HG03439 (cell line): ENCODE measurements around the gene NRXN3.

Experiments used
- ATAC-seq: cut with Tn5 transposase; IDR thresholded peaks from one replicate; pipeline ENCODE4 v1.9.1; 2021; ENCODE audit warnings: mild to moderate bottlenecking, moderate library complexity; ENCODE audit not compliant: unreplicated experiment

NRXN3 gene

DNA sequence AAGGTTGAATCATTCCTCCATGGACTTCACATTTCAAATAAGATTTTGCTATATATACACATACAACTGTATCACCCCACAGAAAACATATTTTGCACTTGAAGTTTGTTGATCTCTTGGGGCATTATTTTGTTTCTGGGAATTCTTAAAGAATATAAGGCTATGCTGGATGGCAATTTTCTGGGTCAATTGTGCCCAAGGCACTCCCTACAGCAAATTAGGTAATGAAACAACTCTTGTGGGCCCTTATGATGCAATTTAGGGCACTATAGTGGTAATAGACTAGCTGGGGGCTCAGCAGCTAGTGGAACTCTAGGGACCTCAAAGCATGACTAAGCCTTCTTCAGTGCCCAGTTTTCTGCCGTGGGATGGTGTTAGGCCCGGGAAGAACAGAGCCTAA lies 444.4 kb downstream of the NRXN3 start:
- ATAC-seq = no peak

DNA sequence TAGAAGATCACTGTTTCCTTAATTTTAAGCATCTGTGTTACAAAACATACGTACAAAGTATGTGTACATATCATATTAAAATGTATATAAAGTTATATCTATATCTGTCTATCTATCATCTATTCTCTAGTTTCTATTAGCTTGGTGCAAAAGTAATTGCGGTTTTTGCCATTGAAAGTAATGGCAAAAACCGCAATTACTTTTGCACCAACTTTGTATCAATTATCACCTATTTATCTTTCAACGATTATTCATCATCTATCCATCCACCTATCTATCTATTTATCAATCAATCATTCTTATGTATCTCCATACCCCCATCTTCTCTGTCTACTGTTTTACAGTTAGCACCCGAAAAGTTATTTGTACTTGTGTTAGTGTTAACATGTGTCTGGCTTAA lies 447.6 kb downstream of the NRXN3 start:
- ATAC-seq = no peak

- no peak for ATAC-seq
Measured at GRCh38 chr14:78618368-78618767, 448.2 kb downstream of the NRXN3 start.

GRCh38 chr14:78627114-78627513 lies 456.9 kb downstream of the NRXN3 start:
- ATAC-seq = no peak

- ATAC-seq = no peak
Measured at GRCh38 chr14:78631551-78631950, 461.4 kb downstream of the NRXN3 start.

- no peak for ATAC-seq
Measured at GRCh38 chr14:78633752-78634151, 463.6 kb downstream of the NRXN3 start.

GRCh38 chr14:78637489-78637888 lies 467.3 kb downstream of the NRXN3 start:
- no peak for ATAC-seq

GRCh38 chr14:78637908-78638475 lies 467.8 kb downstream of the NRXN3 start:
- ATAC-seq = no peak

DNA sequence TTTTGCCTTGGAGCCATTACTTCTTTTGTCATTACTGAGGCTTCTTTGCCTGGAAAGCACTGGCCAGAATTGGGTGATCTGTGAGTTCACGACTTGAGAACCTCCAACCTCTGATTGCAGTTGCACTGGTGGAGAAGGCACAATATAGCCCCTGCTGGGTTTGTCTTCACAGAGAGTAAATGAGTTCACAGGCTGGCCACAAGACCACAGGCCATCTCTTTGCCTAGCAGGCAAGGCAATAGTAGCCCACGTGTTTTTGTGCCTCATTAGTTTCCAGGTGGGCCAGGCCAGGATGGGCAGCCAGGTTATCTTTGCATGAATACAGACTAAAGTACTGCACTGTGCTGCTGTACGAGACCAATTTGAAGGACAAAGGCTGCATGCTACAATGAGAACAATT lies 468.8 kb downstream of the NRXN3 start:
- ATAC-seq = no peak

DNA sequence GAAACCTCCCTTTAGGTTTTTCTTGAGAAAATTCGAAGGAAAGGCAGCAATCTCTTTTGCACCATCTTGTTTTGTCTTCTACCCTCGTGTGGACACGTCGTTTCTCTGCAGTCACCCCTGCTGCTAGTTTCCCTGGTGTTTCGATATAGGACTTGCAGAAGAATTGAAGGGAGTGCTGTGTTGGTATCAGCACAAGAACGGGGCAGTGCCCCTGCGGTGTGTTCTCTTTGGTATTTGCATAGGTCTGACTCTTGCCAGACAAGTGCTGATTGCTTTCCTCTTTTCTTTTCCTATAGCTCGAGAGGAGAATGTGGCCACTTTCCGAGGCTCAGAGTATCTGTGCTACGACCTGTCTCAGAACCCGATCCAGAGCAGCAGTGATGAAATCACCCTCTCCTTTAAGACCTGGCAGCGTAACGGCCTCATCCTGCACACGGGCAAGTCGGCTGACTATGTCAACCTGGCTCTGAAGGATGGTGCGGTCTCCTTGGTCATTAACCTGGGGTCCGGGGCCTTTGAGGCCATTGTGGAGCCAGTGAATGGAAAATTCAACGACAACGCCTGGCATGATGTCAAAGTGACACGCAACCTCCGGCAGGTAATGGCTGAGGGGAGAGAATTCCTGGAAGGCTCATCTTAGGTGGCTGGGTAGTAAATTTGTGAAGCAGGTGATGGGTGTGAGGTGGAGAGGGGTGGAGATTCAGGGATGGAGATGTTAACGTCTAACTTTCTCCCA lies 474.8 kb downstream of the NRXN3 start:
- ATAC-seq = no peak

DNA sequence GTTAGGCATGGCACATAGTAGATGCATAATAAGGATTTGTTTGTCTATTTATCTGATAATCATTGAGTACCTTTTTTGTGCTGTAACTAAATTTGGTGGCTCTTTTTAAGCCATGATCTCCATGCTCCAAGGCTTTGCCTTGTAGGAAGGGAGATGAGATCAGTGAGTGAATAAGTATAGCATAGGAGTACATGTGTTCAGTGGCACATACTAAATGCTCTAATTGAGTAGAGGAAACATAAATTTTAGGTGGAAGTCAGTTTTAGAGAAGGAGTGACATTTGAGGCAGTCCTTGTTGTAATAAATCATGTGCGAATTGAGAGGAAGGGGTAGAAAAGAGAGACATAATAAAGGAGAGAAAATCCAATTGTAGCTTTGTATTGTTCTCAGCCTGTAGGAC lies 482.6 kb downstream of the NRXN3 start:
- no peak for ATAC-seq

DNA sequence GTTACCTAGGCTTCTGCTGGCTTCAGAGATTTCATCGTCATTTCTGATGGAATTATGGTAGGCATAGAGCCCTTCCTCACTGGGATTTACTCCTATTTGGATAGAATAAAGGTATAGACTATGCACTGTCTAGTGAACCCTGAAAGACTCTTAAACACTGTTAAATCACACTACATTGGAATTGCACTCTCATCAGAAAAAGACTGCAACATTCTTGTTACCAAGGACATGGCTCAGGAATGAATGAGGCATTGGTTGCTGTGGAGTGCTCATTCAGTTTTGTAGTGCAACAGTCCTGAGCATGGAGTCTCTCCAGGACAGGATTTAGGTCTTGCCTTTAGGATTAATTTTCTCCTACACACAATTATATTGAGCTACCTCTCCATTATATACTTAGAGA lies 483.0 kb downstream of the NRXN3 start:
- ATAC-seq = no peak

- ATAC-seq = no peak
Measured at GRCh38 chr14:78657451-78657850, 487.3 kb downstream of the NRXN3 start.

DNA sequence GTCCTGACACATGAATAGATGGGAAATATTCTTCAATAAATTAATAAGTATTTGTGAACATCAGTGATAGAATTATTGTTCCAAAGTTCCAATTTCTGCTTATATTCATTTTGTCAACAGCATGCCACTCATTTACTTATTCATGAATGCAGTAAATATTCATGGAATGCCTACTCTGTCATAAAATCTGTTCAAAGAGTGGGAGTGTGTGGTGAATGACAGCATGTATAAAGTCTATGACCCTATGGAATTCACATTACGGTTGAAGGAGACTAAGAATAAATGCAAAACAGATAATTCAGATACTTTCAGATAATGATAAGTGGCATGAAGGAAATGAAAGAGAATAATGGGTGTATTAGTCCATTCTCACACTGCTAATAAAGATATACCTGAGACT lies 494.7 kb downstream of the NRXN3 start:
- ATAC-seq = no peak

GRCh38 chr14:78666336-78667056 lies 496.3 kb downstream of the NRXN3 start:
- ATAC-seq = no peak

- ATAC-seq = no peak
Measured at GRCh38 chr14:78667141-78667540, 497.0 kb downstream of the NRXN3 start.

GRCh38 chr14:78673845-78674244 lies 503.7 kb downstream of the NRXN3 start:
- ATAC-seq = no peak

DNA sequence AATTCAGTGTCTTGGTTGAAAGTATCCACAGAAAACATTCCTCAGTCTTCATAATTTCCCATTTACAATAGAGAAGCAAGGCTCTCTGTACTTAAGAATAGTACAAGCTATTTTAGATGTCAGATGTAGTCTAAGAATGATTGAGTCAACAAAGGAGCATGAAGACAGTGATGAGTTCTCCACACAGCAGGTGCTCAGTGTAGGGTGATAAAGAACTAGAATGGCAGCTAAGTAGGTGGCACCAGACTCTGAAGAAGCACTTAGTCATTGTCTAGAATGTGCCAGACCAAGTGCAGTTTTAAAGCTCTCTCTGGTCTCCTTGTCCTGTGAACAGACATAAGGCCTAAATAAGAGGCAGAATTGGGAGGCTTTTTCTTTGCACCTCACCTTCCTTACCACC lies 504.6 kb downstream of the NRXN3 start:
- ATAC-seq = no peak

DNA sequence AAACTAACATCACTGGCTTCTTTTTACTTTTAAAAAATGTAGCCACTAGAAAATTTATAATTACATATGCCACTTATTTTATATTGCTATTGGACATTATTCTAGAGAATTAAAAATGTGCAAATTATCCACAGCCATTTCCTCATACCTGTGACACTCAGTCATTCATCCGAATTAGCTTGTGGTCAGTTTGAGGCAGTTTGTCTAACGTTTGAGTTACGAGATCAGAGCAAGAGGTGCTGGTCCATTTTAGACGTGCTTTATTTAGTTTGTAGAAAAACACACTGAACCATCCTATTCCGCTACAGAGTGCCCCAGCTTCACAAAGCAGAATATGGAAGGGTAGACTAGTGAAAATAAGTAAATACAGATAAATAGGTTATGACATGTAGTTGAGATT lies 513.0 kb downstream of the NRXN3 start:
- ATAC-seq = no peak

DNA sequence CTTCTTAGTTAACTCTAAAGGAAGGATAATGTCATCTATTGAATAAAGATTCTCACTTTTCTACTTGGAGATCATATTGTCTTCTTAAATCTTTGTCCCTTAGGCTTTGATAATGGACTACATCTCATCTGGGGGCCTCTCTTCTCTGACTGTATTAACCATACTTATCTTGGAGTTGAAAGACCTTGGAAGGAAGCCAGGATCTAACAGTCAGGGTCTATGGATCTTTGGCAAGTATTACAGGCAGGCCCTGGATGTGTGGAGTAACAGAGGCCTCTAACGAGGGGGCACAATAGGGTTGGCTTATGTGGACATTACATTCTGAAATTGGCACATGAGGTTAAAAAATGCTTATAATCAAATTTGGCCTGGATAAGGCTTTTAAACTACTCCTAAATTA lies 513.8 kb downstream of the NRXN3 start:
- ATAC-seq = no peak

- no peak for ATAC-seq
Measured at GRCh38 chr14:78688503-78688902, 518.3 kb downstream of the NRXN3 start.

DNA sequence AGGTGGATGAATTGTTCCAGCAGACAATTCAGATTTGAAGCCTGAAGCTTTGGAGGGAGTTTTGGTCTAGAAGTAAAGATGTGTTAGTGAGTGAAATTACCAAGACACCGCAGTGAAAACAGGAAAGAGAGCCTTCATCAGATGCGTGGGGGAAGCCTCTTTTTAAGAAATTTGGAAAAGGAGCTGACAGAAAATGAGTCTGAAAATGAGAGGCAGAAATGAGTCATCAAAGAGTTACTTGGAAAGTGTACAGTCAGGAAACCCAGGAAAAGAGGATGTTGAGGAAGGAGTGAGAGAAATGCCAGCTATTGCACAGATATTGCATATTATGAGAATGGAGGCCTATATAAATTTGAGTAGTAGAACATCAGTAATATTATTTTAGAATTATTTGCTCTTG lies 520.7 kb downstream of the NRXN3 start:
- ATAC-seq = no peak
